Kidney epithelial cell (primary cell): Measurements from ENCODE around the gene GPR37L1. TPM values are rescaled to one million over a fixed set of nuclear protein-coding genes. Genes with fewer than 3 reads are reported as not detected.
"Not testable (repeated sequence)": the region's sequence is repeated elsewhere in the genome, so short reads cannot be mapped to it uniquely, and the experiment has no call there.

Experiments
- DNase-seq: peaks from one replicate; pipeline ENCODE4 v3.0.0-alpha.2; 2010; ENCODE audit warnings: low read depth
- H3K27me3 ChIP-seq: 2 replicates; pipeline ENCODE4 v1.6.0; 2011; ENCODE audit warnings: low read length; ENCODE audit not compliant: control insufficient read depth, insufficient read depth
- H3K36me3 ChIP-seq: 2 replicates; pipeline ENCODE4 v1.5.1; 2011; ENCODE audit warnings: low read length; ENCODE audit not compliant: control insufficient read depth, insufficient read depth
- H3K4me3 ChIP-seq: 2 replicates; pipeline ENCODE4 v1.5.1; 2011; ENCODE audit warnings: low read depth, mild to moderate bottlenecking, control low read depth, low read length
- CTCF ChIP-seq: IDR thresholded peaks from 2 replicates; pipeline ENCODE4 v1.5.1; 2011; ENCODE audit warnings: mild to moderate bottlenecking, moderate library complexity, low read length, control low read depth, inconsistent platforms; ENCODE audit not compliant: insufficient read depth, poor library complexity, severe bottlenecking
- total RNA-seq: library from RNA; depleted of rRNA; stranded (reverse); fragments of >200 nt; gene quantifications from 2 replicates; pipeline ENCODE4 v1.2.3, GENCODE V29; 2015

The GPR37L1 gene
- total RNA-seq, 1 donor from 2014 or later = 0.04 TPM

DNA sequence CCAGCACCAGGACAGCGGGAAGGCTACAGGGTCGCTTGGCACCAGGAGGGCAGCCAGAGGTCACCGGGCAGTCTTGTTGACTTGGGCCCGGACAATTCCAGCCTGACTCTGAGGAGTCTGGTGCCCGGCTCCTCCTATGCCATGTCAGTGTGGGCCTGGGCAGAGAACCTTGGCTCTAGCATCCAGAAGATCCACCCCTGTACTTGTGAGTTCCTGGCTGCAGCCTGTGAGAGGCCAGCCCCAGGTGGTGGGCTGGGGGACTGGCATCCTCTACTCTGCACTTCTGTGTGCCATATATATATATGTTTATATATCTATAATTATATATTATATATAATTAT lies 49.3 kb downstream of the GPR37L1 start:
- TF ChIP-seq CTCF = no peak
- Histone ChIP-seq H3K27me3 (peaks cover 6% of the 10 kb centered on the region), H3K4me3 (no peak overlapping the region), H3K36me3 (no peaks in the 10 kb centered on the region)
- DNase-seq = no peak

- no peak for TF ChIP-seq CTCF
- H3K4me3 ChIP-seq = no peak overlapping the region
- H3K27me3 ChIP-seq = peaks cover 6% of the 10 kb centered on the region
- no peaks in the 10 kb centered on the region for H3K36me3 ChIP-seq
- DNase-seq = no peak
Measured at GRCh38 chr1:202173993-202174392, 51.3 kb downstream of the GPR37L1 start.

DNA sequence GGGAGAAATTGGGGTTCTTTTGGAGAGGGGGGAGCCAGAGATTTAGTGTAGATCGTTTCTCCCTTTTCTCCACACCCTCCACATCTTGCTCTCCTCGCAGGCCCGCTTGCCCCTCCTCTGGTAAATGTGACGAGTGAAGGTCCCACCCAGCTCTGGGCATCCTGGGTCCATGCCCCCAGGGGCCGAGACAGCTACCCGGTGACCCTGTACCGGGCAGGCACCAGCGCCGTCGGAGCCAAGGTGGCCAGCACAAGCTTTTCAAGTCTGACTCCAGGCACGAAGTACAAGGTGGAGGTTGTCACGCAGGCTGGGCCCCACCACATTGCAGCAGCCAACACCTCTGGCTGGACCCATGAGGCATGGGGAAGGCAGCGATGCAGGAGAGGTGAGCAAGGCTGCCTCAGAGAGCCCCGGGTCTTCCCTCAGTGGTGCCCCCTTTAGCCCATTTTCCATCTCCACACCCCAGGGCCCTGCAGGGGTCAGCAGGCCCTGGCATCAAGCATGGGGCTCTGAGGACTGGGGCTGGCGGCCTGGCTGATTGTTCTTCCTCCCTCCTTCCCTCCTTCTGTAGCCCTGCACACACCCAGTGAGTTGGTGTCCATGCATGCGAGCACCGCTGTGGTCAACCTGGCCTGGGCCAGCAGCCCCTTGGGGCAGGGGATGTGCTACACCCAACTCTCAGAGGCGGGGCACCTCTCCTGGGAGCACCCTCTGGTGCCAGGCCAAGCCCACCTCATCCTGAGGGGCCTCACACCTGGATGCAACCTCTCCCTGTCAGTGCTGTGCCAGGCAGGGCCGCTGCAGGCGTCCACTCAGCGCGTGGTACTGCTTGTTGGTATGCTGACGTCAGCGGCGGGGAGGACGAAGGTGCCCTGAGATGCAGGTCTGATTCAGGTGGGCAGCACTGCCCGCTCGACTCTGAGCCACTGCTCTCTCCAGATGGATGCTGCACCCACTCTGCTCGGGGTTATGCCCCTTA lies 54.5 kb downstream of the GPR37L1 start:
- TF ChIP-seq CTCF = no peak

GRCh38 chr1:202179828-202180750 lies 57.4 kb downstream of the GPR37L1 start:
- no peak for TF ChIP-seq CTCF
- H3K36me3 ChIP-seq = no peaks in the 10 kb centered on the region
- DNase-seq = no peak
- H3K4me3 ChIP-seq = no peak overlapping the region
- H3K27me3 ChIP-seq = peaks cover 27% of the 10 kb centered on the region

More for the DNA sequence above, 54.5 kb downstream of the GPR37L1 start:
- Histone ChIP-seq H3K4me3 (no peak overlapping the region), H3K36me3 (no peaks in the 10 kb centered on the region), H3K27me3 (peaks cover 15% of the 10 kb centered on the region)
- no peak for DNase-seq

DNA sequence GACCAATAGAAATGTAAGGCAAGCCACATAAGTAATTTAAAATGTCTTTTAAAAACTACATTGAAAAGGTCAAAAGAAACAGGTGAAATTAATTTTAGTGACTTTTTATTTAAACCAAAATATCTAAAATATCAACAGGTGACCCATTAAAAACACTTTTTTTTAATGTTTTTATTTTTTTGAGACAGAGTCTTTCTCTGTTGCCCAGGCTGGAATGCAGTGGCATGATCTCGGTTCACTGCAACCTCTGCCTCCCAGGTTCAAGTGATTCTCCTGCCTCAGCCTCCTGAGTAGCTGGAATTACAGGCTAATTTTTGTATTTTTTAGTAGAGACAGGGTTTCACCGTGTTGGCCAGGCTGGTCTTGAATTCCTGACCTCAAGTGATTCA lies 58.0 kb downstream of the GPR37L1 start:
- peaks cover 32% of the 10 kb centered on the region for H3K27me3 ChIP-seq
- H3K36me3 ChIP-seq, H3K4me3 ChIP-seq, DNase-seq: not testable (repeated sequence)

DNA sequence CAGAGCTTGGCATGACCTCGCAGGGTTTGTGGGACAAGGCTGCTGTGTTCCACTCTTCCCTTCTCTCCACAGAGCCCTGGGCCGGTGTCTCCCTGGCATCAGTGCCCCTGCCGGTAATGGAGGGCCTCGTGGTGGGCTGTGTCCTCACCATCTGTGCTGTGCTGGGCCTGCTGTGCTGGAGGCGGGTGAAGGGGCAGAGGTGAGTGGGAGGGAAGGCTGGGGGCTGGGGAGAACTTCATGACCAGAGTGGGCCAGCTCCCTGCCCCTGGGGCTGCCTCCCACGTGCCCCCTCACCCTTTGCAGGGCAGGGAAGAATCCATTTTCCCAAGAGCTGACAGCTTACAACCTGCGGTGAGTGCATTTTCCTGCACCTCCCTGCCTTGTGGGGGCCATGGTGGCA lies 58.9 kb downstream of the GPR37L1 start:
- TF ChIP-seq CTCF = no peak
- H3K4me3 ChIP-seq = no peak overlapping the region
- peaks cover 37% of the 10 kb centered on the region for H3K27me3 ChIP-seq
- no peaks in the 10 kb centered on the region for H3K36me3 ChIP-seq
- DNase-seq = no peak
